Cardiac fibroblast (primary cell): ENCODE measurements around the gene CSAD.

ENCODE experiments used
- DNase-seq, 2 donors: peaks; one replicate each; pipeline versions ENCODE4 v3.0.0 to v3.0.0-alpha.2; 2010; ENCODE audit warnings: low read depth in 2 of 2
- H3K4me3 ChIP-seq, 2 donors: replicated peaks in 1 of 2; 1 replicate in 1 of 2; 2 replicates in 1 of 2; pipeline ENCODE4 v1.5.1; 2011; ENCODE audit warnings: low read depth in 2 of 2, low read length in 2 of 2, mild to moderate bottlenecking in 2 of 2, moderate library complexity in 1 of 2
- TF ChIP-seq, protein P1 (sequence below): IDR thresholded peaks from one replicate; pipeline ENCODE4 v1.5.1; 2011; ENCODE audit warnings: low read depth, mild to moderate bottlenecking, low read length, inconsistent platforms

The CSAD gene

GRCh38 chr12:53221203-53222080, 40.7 kb upstream of the CSAD start:
- H3K4me3 ChIP-seq = peak overlapping the region; percentile 38 to 53
- TF ChIP-seq, protein P1, sequence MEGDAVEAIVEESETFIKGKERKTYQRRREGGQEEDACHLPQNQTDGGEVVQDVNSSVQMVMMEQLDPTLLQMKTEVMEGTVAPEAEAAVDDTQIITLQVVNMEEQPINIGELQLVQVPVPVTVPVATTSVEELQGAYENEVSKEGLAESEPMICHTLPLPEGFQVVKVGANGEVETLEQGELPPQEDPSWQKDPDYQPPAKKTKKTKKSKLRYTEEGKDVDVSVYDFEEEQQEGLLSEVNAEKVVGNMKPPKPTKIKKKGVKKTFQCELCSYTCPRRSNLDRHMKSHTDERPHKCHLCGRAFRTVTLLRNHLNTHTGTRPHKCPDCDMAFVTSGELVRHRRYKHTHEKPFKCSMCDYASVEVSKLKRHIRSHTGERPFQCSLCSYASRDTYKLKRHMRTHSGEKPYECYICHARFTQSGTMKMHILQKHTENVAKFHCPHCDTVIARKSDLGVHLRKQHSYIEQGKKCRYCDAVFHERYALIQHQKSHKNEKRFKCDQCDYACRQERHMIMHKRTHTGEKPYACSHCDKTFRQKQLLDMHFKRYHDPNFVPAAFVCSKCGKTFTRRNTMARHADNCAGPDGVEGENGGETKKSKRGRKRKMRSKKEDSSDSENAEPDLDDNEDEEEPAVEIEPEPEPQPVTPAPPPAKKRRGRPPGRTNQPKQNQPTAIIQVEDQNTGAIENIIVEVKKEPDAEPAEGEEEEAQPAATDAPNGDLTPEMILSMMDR = no peak
- peak; percentile 48 to 69 for DNase-seq

GRCh38 chr12:53220694-53221202, 40.0 kb upstream of the CSAD start:
- TF ChIP-seq, protein P1 = no peak
- H3K4me3 ChIP-seq = peak overlapping the region; percentile 66 to 67
- peak; percentile 92 to 96 for DNase-seq

DNA sequence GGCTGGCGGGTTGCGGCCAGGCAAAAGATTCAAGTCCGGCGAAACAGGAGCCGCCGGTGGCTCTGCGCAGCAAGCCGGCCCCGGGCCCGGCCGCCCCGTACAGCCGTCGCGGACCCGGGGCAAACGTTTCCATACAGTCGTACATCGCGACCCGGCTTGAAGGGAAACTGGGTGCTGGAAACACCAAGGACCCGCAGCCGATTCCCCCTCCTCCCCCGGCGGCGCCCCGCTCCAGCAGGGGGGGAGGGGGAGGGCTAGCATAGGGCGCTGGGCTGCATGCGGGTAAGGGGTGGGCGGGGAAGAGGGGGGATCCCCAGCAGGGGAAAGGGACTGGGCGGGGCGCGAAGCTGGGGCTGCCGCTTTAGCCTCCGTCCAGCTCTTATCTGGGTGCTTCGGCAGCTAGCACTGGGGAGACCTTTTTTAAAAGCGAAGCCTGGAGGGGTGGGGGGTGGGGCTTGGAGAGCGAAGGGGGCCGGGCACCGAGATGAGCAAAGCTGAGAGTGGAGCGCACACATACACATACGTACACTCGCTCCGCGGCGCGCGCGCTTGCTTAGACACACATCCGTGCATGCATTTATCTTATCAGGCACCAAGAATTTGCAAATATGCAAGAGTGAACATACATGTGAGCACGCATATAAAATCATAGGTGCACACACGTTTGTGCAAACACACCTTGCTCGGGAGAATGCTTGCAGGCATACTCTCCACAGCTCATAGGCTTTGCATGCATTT, 39.4 kb upstream of the CSAD start:
- TF ChIP-seq, protein P1 = no peak
- DNase-seq = peak; percentile 78 to 83
- peak overlapping the region; percentile 66 to 67 for H3K4me3 ChIP-seq

GRCh38 chr12:53219292-53219955, 38.7 kb upstream of the CSAD start:
- peak; percentile 54 to 56 for DNase-seq
- H3K4me3 ChIP-seq = peak overlapping the region; percentile 66 to 67
- TF ChIP-seq, protein P1 = no peak

DNA sequence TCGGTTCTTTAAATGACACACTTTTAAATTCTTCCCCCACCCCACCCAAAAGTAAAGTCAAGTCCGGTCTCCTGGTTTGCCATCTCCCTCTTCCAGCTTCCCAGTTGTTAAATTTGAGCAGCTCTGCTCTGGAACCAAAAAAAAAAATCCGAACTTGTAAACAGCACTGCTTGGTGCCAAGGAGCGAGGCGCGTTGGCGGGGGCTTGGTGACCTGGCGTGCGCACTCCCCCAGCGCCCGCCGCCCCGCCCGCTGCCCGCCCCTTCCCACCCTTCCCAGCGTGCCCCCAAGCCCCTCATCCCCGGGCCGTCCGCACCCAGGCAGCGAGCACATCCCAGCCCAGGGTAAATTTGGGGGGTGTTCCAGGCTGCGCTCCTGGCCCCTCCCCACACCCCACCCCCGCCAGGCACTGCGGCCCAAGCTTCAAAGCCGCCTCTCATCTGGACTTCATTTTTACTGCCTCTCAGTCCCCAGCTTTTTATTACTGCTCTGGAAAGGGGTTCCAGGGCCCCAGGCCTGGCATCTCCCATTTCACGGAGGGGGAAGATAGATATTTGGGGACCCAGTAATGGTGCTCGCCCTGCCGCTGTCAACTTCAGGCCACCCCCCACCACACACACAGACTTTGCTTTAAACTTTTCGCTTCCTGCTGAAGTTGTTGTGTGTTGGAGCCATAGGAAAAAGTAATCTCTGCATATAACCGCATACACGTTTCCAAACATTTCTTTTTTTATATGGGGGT, 38.0 kb upstream of the CSAD start:
- TF ChIP-seq, protein P1 = no peak
- DNase-seq = peak; percentile 25 to 47
- peak overlapping the region; percentile 66 to 67 for H3K4me3 ChIP-seq

- TF ChIP-seq, protein P1 = no peak
- DNase-seq = peak in 1 of 2 donors; percentile 27
- H3K4me3 ChIP-seq = peak overlapping the region in 1 of 2 donors; percentile 66
Observed at GRCh38 chr12:53217931-53218307, 37.2 kb upstream of the CSAD start.
